Ishikawa (cell line): ENCODE results near the gene SLC8B1.

Experiments
- CEBPB ChIP-seq: IDR thresholded peaks from 2 replicates; pipeline ENCODE4 v1.6.1; 2012
- CREB1 ChIP-seq: IDR thresholded peaks from 2 replicates; pipeline ENCODE4 v1.6.1; 2012; ENCODE audit warnings: low read depth
- EGR1 ChIP-seq: IDR thresholded peaks from 2 replicates; pipeline ENCODE4 v1.6.1; 2012
- EP300 ChIP-seq: IDR thresholded peaks from 2 replicates; pipeline ENCODE4 v1.6.1; 2012; ENCODE audit warnings: borderline replicate concordance
- FOXM1 ChIP-seq: IDR thresholded peaks from 2 replicates; pipeline ENCODE4 v1.6.1; 2012; ENCODE audit warnings: low read depth, borderline replicate concordance
- NFIC ChIP-seq: IDR thresholded peaks from 2 replicates; pipeline ENCODE4 v1.6.1; 2012
- RAD21 ChIP-seq: IDR thresholded peaks from 2 replicates; pipeline ENCODE4 v1.6.1; 2012; ENCODE audit warnings: low read depth
- TAF1 ChIP-seq: IDR thresholded peaks from 2 replicates; pipeline ENCODE4 v1.6.1; 2012; ENCODE audit warnings: low read depth, mild to moderate bottlenecking
- TCF12 ChIP-seq: IDR thresholded peaks from 2 replicates; pipeline ENCODE4 v1.6.1; 2012; ENCODE audit warnings: low read depth
- TEAD4 ChIP-seq: IDR thresholded peaks from 2 replicates; pipeline ENCODE4 v1.6.1; 2012
- YY1 ChIP-seq: IDR thresholded peaks from 2 replicates; pipeline ENCODE4 v1.6.1; 2012; ENCODE audit warnings: low read depth
- ZBTB7A ChIP-seq: IDR thresholded peaks from 2 replicates; pipeline ENCODE4 v1.6.1; 2012; ENCODE audit warnings: low read depth
- TF ChIP-seq, protein P1 (sequence below): IDR thresholded peaks from 2 replicates; pipeline ENCODE4 v1.6.1; 2012
- TF ChIP-seq, protein P2 (sequence below): IDR thresholded peaks from 2 replicates; pipeline ENCODE4 v1.6.1; 2012
- TF ChIP-seq, protein P3 (sequence below): IDR thresholded peaks from 2 replicates; pipeline ENCODE4 v1.6.1; 2012; ENCODE audit warnings: low read depth, mild to moderate bottlenecking

SLC8B1 gene

DNA sequence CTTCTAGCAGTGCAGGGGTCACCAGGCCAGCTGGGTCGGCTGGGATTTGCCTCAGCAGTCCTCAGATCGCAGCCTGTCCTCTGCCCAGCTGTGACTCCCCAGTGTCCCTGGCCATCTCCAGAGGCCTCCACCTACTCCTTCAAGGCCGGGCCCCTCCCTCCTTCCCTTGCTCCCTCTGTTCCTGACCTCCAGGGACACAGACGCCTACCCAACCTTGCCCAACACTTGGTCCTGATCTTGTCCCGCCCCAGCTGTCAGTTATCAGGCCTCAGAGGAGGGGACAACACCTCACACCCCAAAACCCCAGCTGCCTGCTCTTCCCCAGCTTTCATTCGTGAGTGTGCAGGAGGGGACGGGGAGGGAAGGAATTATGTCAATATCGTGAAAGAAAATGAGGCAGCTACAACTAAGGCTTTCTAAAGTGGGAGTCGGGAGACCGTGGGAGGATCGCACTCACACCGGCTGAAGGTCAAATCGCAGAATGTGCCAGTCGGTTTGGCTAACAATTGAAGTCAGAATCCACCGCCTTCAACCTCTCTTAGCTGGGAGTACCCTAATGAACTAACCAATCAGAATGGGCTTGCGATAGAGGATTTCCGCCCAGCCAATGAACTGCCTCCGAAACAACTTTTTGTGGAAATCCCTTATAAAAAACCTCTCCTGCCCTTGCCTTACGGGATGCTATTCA, 14.1 kb upstream of the SLC8B1 start:
- TF ChIP-seq NFIC: no peak
- no peak for TF ChIP-seq EP300
- no peak for TF ChIP-seq ZBTB7A
- TF ChIP-seq, protein P1, sequence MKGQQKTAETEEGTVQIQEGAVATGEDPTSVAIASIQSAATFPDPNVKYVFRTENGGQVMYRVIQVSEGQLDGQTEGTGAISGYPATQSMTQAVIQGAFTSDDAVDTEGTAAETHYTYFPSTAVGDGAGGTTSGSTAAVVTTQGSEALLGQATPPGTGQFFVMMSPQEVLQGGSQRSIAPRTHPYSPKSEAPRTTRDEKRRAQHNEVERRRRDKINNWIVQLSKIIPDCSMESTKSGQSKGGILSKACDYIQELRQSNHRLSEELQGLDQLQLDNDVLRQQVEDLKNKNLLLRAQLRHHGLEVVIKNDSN: no peak
- TF ChIP-seq EGR1: no peak
- TF ChIP-seq CEBPB: no peak
- no peak for TF ChIP-seq TEAD4
- TF ChIP-seq TAF1: no peak
- TF ChIP-seq RAD21: no peak
- TF ChIP-seq YY1: no peak
- no peak for TF ChIP-seq FOXM1
- no peak for TF ChIP-seq CREB1
- TF ChIP-seq, protein P2, sequence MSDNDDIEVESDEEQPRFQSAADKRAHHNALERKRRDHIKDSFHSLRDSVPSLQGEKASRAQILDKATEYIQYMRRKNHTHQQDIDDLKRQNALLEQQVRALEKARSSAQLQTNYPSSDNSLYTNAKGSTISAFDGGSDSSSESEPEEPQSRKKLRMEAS: no peak
- TF ChIP-seq, protein P3, sequence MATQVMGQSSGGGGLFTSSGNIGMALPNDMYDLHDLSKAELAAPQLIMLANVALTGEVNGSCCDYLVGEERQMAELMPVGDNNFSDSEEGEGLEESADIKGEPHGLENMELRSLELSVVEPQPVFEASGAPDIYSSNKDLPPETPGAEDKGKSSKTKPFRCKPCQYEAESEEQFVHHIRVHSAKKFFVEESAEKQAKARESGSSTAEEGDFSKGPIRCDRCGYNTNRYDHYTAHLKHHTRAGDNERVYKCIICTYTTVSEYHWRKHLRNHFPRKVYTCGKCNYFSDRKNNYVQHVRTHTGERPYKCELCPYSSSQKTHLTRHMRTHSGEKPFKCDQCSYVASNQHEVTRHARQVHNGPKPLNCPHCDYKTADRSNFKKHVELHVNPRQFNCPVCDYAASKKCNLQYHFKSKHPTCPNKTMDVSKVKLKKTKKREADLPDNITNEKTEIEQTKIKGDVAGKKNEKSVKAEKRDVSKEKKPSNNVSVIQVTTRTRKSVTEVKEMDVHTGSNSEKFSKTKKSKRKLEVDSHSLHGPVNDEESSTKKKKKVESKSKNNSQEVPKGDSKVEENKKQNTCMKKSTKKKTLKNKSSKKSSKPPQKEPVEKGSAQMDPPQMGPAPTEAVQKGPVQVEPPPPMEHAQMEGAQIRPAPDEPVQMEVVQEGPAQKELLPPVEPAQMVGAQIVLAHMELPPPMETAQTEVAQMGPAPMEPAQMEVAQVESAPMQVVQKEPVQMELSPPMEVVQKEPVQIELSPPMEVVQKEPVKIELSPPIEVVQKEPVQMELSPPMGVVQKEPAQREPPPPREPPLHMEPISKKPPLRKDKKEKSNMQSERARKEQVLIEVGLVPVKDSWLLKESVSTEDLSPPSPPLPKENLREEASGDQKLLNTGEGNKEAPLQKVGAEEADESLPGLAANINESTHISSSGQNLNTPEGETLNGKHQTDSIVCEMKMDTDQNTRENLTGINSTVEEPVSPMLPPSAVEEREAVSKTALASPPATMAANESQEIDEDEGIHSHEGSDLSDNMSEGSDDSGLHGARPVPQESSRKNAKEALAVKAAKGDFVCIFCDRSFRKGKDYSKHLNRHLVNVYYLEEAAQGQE: no peak
- no peak for TF ChIP-seq TCF12

DNA sequence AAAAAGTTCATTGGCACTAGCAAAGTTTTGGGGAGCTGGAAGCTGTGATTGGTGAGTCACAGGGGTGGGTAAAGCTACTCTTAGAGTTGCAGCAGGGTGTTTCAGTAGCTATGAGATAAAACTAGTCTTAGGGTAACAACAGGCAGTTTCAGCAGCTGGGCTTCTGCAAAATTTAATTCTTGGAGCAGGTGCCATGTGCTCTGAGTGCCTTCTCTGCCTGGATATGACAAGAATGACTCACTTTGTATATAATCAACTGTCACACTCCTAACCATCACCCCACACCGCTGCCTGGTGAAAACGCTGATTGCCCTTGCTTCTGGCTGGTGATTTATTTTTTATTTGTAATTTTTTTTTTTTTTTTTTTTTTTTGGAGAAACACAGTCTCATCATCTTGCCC, 13.0 kb upstream of the SLC8B1 start:
- TF ChIP-seq CREB1: no peak
- no peak for TF ChIP-seq EGR1
- no peak for TF ChIP-seq ZBTB7A
- TF ChIP-seq TCF12: no peak
- no peak for TF ChIP-seq YY1
- no peak for TF ChIP-seq EP300
- no peak for TF ChIP-seq TAF1
- no peak for TF ChIP-seq RAD21

DNA sequence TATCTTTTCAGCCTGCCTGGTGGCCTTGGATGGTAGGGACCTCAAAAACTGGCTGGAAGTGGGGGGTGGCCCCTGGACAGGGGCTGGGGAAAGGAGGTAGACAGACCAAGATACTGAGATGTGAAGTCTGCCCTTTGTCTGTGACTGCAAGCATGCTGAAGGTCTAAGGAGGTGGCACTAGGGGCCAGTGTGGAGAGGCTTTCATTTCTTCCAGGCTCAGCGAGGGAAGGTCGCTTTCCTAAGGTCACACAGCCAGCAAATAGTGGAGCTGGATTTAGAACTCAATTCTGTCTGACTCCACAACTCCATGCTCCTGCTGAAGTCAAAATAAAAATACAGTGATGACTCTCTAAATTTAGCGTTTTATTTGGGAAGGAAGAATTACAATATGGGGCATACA, 12.2 kb upstream of the SLC8B1 start:
- TF ChIP-seq EP300 (no peak), TCF12 (no peak), EGR1 (no peak), TAF1 (no peak), NFIC (no peak), CEBPB (no peak)
- TF ChIP-seq, protein P2: no peak

DNA sequence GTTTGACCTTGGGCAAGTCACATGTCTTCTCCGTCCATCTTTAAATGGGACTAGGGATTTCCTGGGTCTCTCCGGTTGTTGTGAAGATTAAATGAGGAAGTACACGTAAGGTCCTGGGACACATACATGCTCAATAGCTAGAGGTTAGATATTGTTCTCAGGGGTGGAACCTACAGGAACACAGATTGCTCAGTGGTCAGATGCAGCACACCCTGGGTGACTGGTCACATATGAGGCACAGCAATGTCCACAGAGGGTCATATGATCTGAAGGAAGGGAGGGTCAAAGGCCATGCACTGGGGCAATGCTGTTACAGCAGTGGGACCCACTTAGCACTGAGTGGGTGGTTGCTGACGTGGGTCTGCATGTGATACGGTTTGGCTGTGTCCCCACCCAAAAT, 11.4 kb upstream of the SLC8B1 start:
- TF ChIP-seq, protein P3: no peak
- TF ChIP-seq TCF12 (no peak), YY1 (no peak), TEAD4 (no peak)
- TF ChIP-seq, protein P1: no peak

DNA sequence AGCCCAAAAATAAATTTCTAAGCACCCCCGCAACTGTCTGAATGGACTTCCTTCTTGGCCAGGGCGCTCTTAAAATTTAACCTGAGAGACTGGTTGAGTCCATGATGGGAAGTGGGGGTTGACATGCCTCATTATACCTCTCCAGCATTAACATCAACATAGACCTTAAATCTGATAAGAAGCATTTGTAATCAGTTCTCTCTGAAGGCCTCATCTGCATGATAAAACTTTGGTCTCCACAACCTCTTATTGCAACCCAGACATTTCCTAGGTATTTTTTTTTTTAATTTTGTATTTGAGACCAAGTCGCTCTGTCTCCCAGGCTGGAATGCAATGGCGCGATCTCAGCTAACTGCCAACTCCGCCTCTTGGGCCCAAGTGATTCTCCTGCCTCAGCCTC, 10.4 kb upstream of the SLC8B1 start:
- TF ChIP-seq TEAD4: no peak
- TF ChIP-seq, protein P3: no peak
- no peak for TF ChIP-seq YY1
- no peak for TF ChIP-seq EP300
- no peak for TF ChIP-seq NFIC
- no peak for TF ChIP-seq FOXM1
